Common myeloid progenitor, CD34-positive (primary cell): ENCODE data around the gene RABL3.

ENCODE experiments used
- CTCF ChIA-PET: fragments of 350-600 bp; sonication (Branson Sonifier 250); formaldehyde crosslinking; loops from one replicate; lab custom pipeline; 2021; ENCODE audit warnings: antibody characterized with exemption; lab: Charles Lee
- POLR2A ChIA-PET: fragments of 350-600 bp; sonication (Branson Sonifier 250); formaldehyde crosslinking; loops from one replicate; lab custom pipeline; 2021; ENCODE audit warnings: antibody characterized with exemption; lab: Charles Lee
- DNase-seq, 3 donors: peaks; one replicate each; pipeline versions ENCODE4 v3.0.0 to v3.0.0-alpha.2; 2013
- H3K27ac ChIP-seq, 2 experiments: 1 replicate in 1 of 2; 2 replicates in 1 of 2; pipeline ENCODE4 v1.7.0; 2013; ENCODE audit warnings: inconsistent platforms in 2 of 2, low read length in 2 of 2, mild to moderate bottlenecking in 2 of 2, low read depth in 1 of 2, moderate library complexity in 1 of 2; ENCODE audit not compliant: severe bottlenecking in 2 of 2, insufficient read depth in 1 of 2, poor library complexity in 1 of 2
- H3K27me3 ChIP-seq, 5 experiments: replicated peaks in 2 of 5; 1 replicate in 3 of 5; 2 replicates in 2 of 5; pipeline versions ENCODE4 v1.6.1 to v1.7.0; 2013; ENCODE audit warnings: low read length in 4 of 5, mild to moderate bottlenecking in 2 of 5, moderate library complexity in 2 of 5, inconsistent platforms in 1 of 5; ENCODE audit not compliant: insufficient read depth in 5 of 5, control insufficient read depth in 4 of 5
- H3K36me3 ChIP-seq, 4 experiments: 1 replicate in 2 of 4; 2 replicates in 2 of 4; pipeline versions ENCODE4 v1.6.1 to v1.7.0; 2013; ENCODE audit warnings: low read length in 3 of 4, control low read depth in 1 of 4, mild to moderate bottlenecking in 1 of 4; ENCODE audit not compliant: control insufficient read depth in 4 of 4, insufficient read depth in 4 of 4
- H3K4me1 ChIP-seq, 4 experiments: 1 replicate in 3 of 4; 2 replicates in 1 of 4; pipeline versions ENCODE4 v1.6.1 to v1.7.1; 2013; ENCODE audit warnings: low read length in 3 of 4, mild to moderate bottlenecking in 3 of 4, control low read depth in 1 of 4, inconsistent platforms in 1 of 4, moderate library complexity in 1 of 4; ENCODE audit not compliant: control insufficient read depth in 4 of 4, insufficient read depth in 4 of 4; ENCODE audit errors: control extremely low read depth in 1 of 4
- H3K4me3 ChIP-seq, 7 experiments: 1 replicate in 4 of 7; 2 replicates in 3 of 7; pipeline versions ENCODE4 v1.5.1 to v1.7.0; 2013; ENCODE audit warnings: mild to moderate bottlenecking in 7 of 7, low read length in 6 of 7, moderate library complexity in 6 of 7, inconsistent platforms in 2 of 7, low read depth in 2 of 7, control low read depth in 1 of 7; ENCODE audit not compliant: insufficient read depth in 4 of 7, control insufficient read depth in 1 of 7; ENCODE audit errors: extremely low read depth in 1 of 7
- H3K9me3 ChIP-seq, 5 experiments: 1 replicate in 4 of 5; 2 replicates in 1 of 5; pipeline versions ENCODE4 v1.6.1 to v1.7.1; 2013; ENCODE audit warnings: low read length in 4 of 5, mild to moderate bottlenecking in 2 of 5, inconsistent platforms in 1 of 5, low read depth in 1 of 5, moderate library complexity in 1 of 5; ENCODE audit not compliant: control insufficient read depth in 4 of 5, insufficient read depth in 2 of 5; ENCODE audit errors: control extremely low read depth in 1 of 5
- WGBS: methylation state at CpG from one replicate; pipeline ENCODE4 v1.1.5; 2013; ENCODE audit not compliant: insufficient coverage; 5-methylcytosine and 5-hydroxymethylcytosine counted together

RABL3 gene

DNA sequence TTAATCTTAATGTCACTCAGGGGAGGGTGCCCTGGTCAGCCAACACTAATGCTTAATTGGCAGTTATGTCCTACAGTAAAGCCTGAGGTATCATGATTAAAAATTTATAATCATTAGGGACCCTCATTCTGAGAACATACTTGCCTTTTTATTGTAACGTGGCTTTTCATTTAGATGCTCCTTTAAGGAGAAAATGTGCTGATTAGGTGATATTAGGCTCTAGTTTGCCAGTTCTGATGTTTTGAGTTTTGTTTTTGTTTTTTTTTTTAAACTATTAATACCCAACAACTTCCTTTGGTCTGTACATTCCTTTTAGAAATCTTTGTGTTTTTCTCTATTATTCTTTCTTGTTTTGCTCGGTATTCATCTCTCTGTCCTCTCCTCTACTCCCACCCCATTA lies 10.5 kb upstream of the RABL3 start:
- no peak for DNase-seq
- Histone ChIP-seq H3K27ac (no peak overlapping the region), H3K36me3 (peaks cover 9 to 38% (median 16%) of the 10 kb centered on the region in 4 experiments), H3K4me3 (no peak overlapping the region), H3K9me3 (no peaks in the 10 kb centered on the region), H3K4me1 (no peaks in the 10 kb centered on the region), H3K27me3 (no peaks in the 10 kb centered on the region)
- CTCF ChIA-PET, result no interaction called here
- POLR2A ChIA-PET, result no interaction called here
- no CpG with 5 or more reads among the region's 2 CpGs for WGBS

DNA sequence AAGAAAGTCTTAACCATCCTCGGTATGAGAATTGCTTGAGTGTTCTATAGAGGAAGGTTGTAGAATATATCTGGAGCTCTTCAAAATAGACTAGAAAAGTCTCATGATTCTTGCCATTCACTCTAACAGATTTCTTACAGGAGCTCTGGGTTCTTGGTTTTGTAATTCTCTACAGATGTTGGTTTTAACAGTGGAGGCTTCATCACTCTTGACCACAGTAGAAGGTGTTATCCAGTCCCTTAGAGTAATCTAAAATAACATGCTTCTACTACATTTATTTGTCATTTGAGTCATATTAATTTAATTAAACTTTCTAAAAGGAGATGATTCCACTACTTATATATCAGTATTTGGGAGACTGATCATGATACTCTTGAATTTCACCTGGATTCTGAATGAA lies 9.9 kb upstream of the RABL3 start:
- peaks cover 9 to 38% (median 16%) of the 10 kb centered on the region in 4 experiments for H3K36me3 ChIP-seq
- POLR2A ChIA-PET, result interaction anchor here (0.6 kb wide), 1 partner anchor 20 kb away, joined by 3 read pairs; no protein-coding TSS in a partner anchor

DNA sequence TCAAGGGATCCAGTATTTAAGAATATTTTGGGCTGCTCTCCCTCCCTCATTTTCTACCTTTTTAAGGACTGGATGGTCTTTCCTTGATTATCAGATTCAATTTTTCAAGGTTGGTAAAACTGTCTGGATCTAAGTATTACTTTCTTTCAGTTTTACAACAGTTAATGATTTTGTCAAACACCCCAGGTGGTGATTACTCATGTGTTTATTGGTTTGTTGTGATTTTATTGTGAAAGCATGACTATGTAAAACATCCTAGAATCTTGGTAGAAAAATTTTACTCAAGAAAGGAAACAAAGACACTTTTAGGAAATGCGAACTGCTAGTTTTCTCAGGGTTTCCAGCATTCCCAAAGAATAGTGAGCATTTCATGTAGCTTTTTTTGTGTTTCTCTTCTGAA lies 7.5 kb upstream of the RABL3 start:
- Histone ChIP-seq H3K4me1 (no peaks in the 10 kb centered on the region), H3K9me3 (no peaks in the 10 kb centered on the region), H3K4me3 (no peak overlapping the region), H3K27me3 (no peaks in the 10 kb centered on the region), H3K27ac (no peak overlapping the region), H3K36me3 (peaks cover 3 to 30% (median 13%) of the 10 kb centered on the region in 4 experiments)
- DNase-seq, result no peak
- ChIA-PET POLR2A (no interaction called here), CTCF (no interaction called here)
- WGBS, result no CpG with 5 or more reads among the region's 1 CpG

More for the DNA sequence above, 9.9 kb upstream of the RABL3 start:
- CTCF ChIA-PET, result no interaction called here
- DNase-seq, result no peak
- WGBS, result no CpG with 5 or more reads among the region's 1 CpG
- Histone ChIP-seq H3K4me1 (no peaks in the 10 kb centered on the region), H3K9me3 (no peaks in the 10 kb centered on the region), H3K27ac (no peak overlapping the region), H3K27me3 (no peaks in the 10 kb centered on the region), H3K4me3 (no peak overlapping the region)

GRCh38 chr3:120745466-120745865 lies 3.1 kb upstream of the RABL3 start:
- no peak overlapping the region for H3K4me3 ChIP-seq
- H3K9me3 ChIP-seq, result no peaks in the 10 kb centered on the region
- WGBS, result 83% methylated on average over 3 of the region's 3 CpGs
- ChIA-PET POLR2A (no interaction called here), CTCF (no interaction called here)
- H3K27me3 ChIP-seq, result no peaks in the 10 kb centered on the region
- peaks cover 11 to 20% (median 17%) of the 10 kb centered on the region in 4 experiments for H3K4me1 ChIP-seq
- H3K27ac ChIP-seq, result no peak overlapping the region
- DNase-seq, result no peak
- H3K36me3 ChIP-seq, result peaks cover 0 to 3% (median under 1%) of the 10 kb centered on the region in 4 experiments

GRCh38 chr3:120743556-120744195 lies 1.4 kb upstream of the RABL3 start:
- 63% methylated on average over 3 of the region's 6 CpGs for WGBS
- H3K27ac ChIP-seq, result peak overlapping the region in 1 of 2 experiments; percentile 99

DNA sequence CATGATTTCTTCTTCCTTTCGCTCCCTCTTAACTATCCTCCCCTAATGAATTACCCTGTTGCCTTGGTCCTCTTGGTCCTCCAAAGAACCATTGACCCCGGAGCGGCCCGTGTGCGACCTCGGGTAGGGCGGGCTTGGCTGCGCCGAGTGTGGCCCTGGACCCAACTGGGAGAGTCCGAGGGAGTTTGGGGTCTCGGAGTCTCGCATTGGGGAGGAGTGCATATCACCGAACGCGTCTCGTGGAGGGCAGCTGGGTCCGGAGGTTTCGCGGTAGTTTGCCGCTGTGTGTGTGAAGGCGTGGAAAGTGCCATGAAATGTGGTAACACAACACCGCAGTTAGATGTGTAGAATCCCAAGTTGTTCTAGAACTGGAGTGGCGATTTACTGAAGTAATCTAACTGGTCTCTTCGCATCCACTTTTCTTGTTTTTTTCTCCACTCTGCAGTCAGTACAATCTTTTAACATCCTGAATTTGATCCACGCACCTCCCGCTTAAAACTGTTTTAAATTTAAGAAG lies 591 bp upstream of the RABL3 start:
- Histone ChIP-seq H3K27ac (peak overlapping the region; percentile 99), H3K4me1 (peaks cover 11 to 20% (median 17%) of the 10 kb centered on the region in 4 experiments), H3K36me3 (peaks cover 0 to 7% (median 2%) of the 10 kb centered on the region in 4 experiments), H3K4me3 (peak overlapping the region; percentile 77 to 100 (median 95)), H3K27me3 (no peaks in the 10 kb centered on the region), H3K9me3 (peaks cover 0 to 5% (median under 1%) of the 10 kb centered on the region in 5 experiments)
- peak; percentile 1 to 62 (median 56) for DNase-seq
- POLR2A ChIA-PET, result no interaction called here
- CTCF ChIA-PET, result interaction anchor here (0.7 to 1.6 kb wide), 5 partner anchors 13 to 184 kb away, joined by 3 to 5 read pairs (median 3); no protein-coding TSS in a partner anchor
- 1% methylated on average over 22 of the region's 26 CpGs for WGBS

More at GRCh38 chr3:120743556-120744195, 1.4 kb upstream of the RABL3 start:
- ChIA-PET CTCF (interaction anchor here (1.1 to 1.6 kb wide), 3 partner anchors 25 to 185 kb away, joined by 3 to 5 read pairs (median 3); no protein-coding TSS in a partner anchor), POLR2A (no interaction called here)
- Histone ChIP-seq H3K4me1 (peaks cover 11 to 20% (median 17%) of the 10 kb centered on the region in 4 experiments), H3K36me3 (no peaks in the 10 kb centered on the region), H3K9me3 (no peaks in the 10 kb centered on the region), H3K4me3 (peak overlapping the region in 6 of 7 experiments; percentile 77 to 100 (median 96)), H3K27me3 (no peaks in the 10 kb centered on the region)
- no peak for DNase-seq

DNA sequence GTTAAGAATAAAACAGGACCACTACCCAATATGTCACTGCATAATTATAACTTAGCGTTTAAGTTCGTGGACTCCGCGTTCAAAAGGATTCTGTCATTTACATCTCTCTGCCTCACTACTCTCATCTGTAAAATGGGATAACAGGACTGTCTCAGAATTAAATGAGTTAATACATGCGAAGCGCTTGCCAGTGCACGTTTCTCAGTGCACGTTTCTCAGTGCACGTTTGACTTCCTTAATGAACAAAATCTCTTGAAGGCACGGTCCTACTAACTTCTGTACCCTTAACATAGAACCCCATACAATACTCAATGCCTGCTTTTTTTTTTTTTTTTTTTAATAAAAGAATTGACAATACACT lies 499 bp downstream of the RABL3 start:
- ChIA-PET POLR2A (no interaction called here), CTCF (interaction anchor here (0.7 to 1.5 kb wide), 4 partner anchors 12 to 174 kb away, joined by 3 to 6 read pairs (median 4); no protein-coding TSS in a partner anchor)
- WGBS, result 10% methylated on average over 9 of the region's 10 CpGs
- Histone ChIP-seq H3K27me3 (no peaks in the 10 kb centered on the region), H3K4me1 (peaks cover 11 to 20% (median 17%) of the 10 kb centered on the region in 4 experiments), H3K36me3 (peaks cover 0 to 14% (median 2%) of the 10 kb centered on the region in 4 experiments), H3K9me3 (peaks cover 0 to 9% (median 5%) of the 10 kb centered on the region in 5 experiments), H3K4me3 (peak overlapping the region; percentile 77 to 100 (median 95)), H3K27ac (peak overlapping the region; percentile 99)
- no peak for DNase-seq
